K562 (cell line): ENCODE data around the gene MTHFS. TPM values are rescaled to one million over a fixed set of nuclear protein-coding genes. Genes with fewer than 3 reads are reported as not detected.

ENCODE experiments used
- DNMT1 ChIP-seq: fragments of 450-650 bp; IDR thresholded peaks from 2 replicates; pipeline ENCODE4 v1.6.1; 2016; ENCODE audit warnings: antibody characterized with exemption, mild to moderate bottlenecking
- EGR1 ChIP-seq: fragments of 450-650 bp; conservative IDR thresholded peaks from 2 replicates; pipeline ENCODE4 v1.6.1; 2017; ENCODE audit warnings: mild to moderate bottlenecking
- IRF1 ChIP-seq: sonication (generic); formaldehyde crosslinking; IDR thresholded peaks from 2 replicates; pipeline ENCODE4 v1.8.0; 2022; ENCODE audit warnings: missing genetic modification reagents, mild to moderate bottlenecking, borderline replicate concordance
- PHB ChIP-seq: fragments of 250-450 bp; sonication (Bioruptor Pico); IDR thresholded peaks from 2 replicates; pipeline ENCODE4 v1.5.0; 2021
- RBFOX2 ChIP-seq: fragments of 200-400 bp; formaldehyde crosslinking; IDR thresholded peaks from 2 replicates; pipeline ENCODE4 v1.6.1; 2017; ENCODE audit warnings: low read depth, mild to moderate bottlenecking, low read length, moderate library complexity
- REST ChIP-seq, 2 experiments: fragments of 450-650 bp; formaldehyde crosslinking in 1 of 2; IDR thresholded peaks; 2 replicates each; pipeline versions ENCODE4 v1.4.0 to v1.6.1; 2014 to 2020; ENCODE audit warnings: mild to moderate bottlenecking in 2 of 2, borderline replicate concordance in 1 of 2, low read depth in 1 of 2
- TBP ChIP-seq: optimal IDR thresholded peaks from 2 replicates; pipeline ENCODE3; 2011; ENCODE audit warnings: low read depth, low read length, improper control_type of control experiment
- TCF15 ChIP-seq: fragments of 250-450 bp; sonication (Bioruptor Pico); IDR thresholded peaks from 2 replicates; pipeline ENCODE4 v1.8.0; 2022; ENCODE audit warnings: moderate library complexity, mild to moderate bottlenecking, inconsistent platforms
- WHSC1 ChIP-seq: IDR thresholded peaks from one replicate; pipeline ENCODE4 v1.6.1; 2012; ENCODE audit warnings: low read length, control low read depth, inconsistent platforms
- ZFPM2 ChIP-seq: fragments of 250-450 bp; sonication (Bioruptor Pico); IDR thresholded peaks from 2 replicates; pipeline ENCODE4 v1.5.1; 2022; ENCODE audit warnings: mild to moderate bottlenecking
- ZKSCAN3 ChIP-seq: fragments of 250-450 bp; sonication (Bioruptor Pico); IDR thresholded peaks from 2 replicates; pipeline ENCODE4 v1.4.0; 2020
- ZNF263 ChIP-seq: sonication (generic); formaldehyde crosslinking; IDR thresholded peaks from 2 replicates; pipeline ENCODE4 v1.8.0; 2022; ENCODE audit warnings: mild to moderate bottlenecking, missing genetic modification reagents, borderline replicate concordance
- ZNF311 ChIP-seq: fragments of 250-450 bp; sonication (Bioruptor Pico); IDR thresholded peaks from 2 replicates; pipeline ENCODE4 v1.4.0; 2020; ENCODE audit warnings: mild to moderate bottlenecking, moderate library complexity
- ZNF395 ChIP-seq: fragments of 200-800 bp; sonication (Bioruptor generic); IDR thresholded peaks from 2 replicates; pipeline ENCODE4 v1.6.1; 2017; ENCODE audit warnings: missing genetic modification characterization, missing compliant biosample characterization
- ZNF830 ChIP-seq: fragments of 250-450 bp; sonication (Bioruptor Pico); IDR thresholded peaks from 2 replicates; pipeline ENCODE4 v1.5.0; 2021; ENCODE audit warnings: mild to moderate bottlenecking
- polyA plus RNA-seq, 8 experiments: library from polyadenylated mRNA; depleted of rRNA in 4 of 8; stranded (reverse) in 5 of 8; unstranded in 3 of 8; fragments of >200 nt; fragmentation: Nextera tagmentation in 2 of 8; fragmentation: Illumina TruSeq in 1 of 8; extraction: Ambion mirVana in 2 of 8; extraction: Trizol in 1 of 8; gene quantifications; 2 replicates each; pipeline versions ENCODE4 v1.2.1 to v1.2.3, GENCODE V29; 2011 to 2014; ENCODE audit warnings: inconsistent platforms in 1 of 8, missing spikeins in 1 of 8
- total RNA-seq, 7 experiments: library from RNA; depleted of rRNA in 6 of 7; stranded (reverse); fragments of >200 nt in 6 of 7; fragmentation: Illumina TruSeq in 2 of 7; extraction: Trizol in 2 of 7; gene quantifications; 2 replicates each; pipeline versions ENCODE4 v1.2.1 to v1.2.3, GENCODE V29; 2011 to 2021; ENCODE audit warnings: low replicate concordance in 1 of 7

Gene MTHFS
- total and polyA plus RNA-seq, 9 of the 15 experiments (the other 6 are each of a cell fraction or from before 2014, with no cell fraction given), result 17.8 to 79.3 (median 41.7) TPM

GRCh38 chr15:79896634-79897379 lies at the start of gene MTHFS (continued):
- TF ChIP-seq ZNF395 (CRISPR knock-in tag) (no peak; the same call in 1 of the 2 replicates), TCF15 (0 out of 2 replicates have a peak, but pooled peaks have one; percentile 44), TBP (peak; percentile 63), PHB (CRISPR knock-in tag) (no peak), IRF1 (CRISPR knock-in tag) (no peak), RBFOX2 (peak; percentile 98), ZNF830 (CRISPR knock-in tag) (no peak), ZKSCAN3 (no peak), ZNF311 (CRISPR knock-in tag) (no peak), REST (IDR thresholded peaks at IDR 0.05; ENCODE audit: borderline replicate concordance) (no peak; the same call in none of the 2 replicates), REST (CRISPR knock-in tag; IDR thresholded peaks at IDR 0.05; ENCODE audit: low read depth) (peak; percentile 57), DNMT1 (no peak), ZNF263 (no peak), WHSC1 (no peak), ZFPM2 (CRISPR knock-in tag) (no peak), EGR1 (no peak)
